Retinal pigment epithelial cell (primary cell): Measurements from ENCODE around the gene IL25.

ENCODE experiments used
- DNase-seq: peaks from one replicate; pipeline ENCODE4 v3.0.0-alpha.2; 2010; ENCODE audit warnings: low read depth
- H3K4me3 ChIP-seq: 2 replicates; pipeline ENCODE4 v1.5.1; 2011; ENCODE audit warnings: mild to moderate bottlenecking, low read length, control low read depth, moderate library complexity
- CTCF ChIP-seq: conservative IDR thresholded peaks from 2 replicates; pipeline ENCODE4 v1.5.1; 2011; ENCODE audit warnings: low read depth, low read length, control low read depth, inconsistent platforms

Gene IL25

GRCh38 chr14:23365036-23365731 lies 7.4 kb upstream of the IL25 start, which contains the start of gene EFS:
Gene EFS (minus strand): TSS chr14:23365172. CDS start chr14:23365025, 147 bp downstream.
- TF ChIP-seq CTCF: no peak
- no peak for DNase-seq
- H3K4me3 ChIP-seq: peak within 1 kb of the TSS; percentile 47

- H3K4me3 ChIP-seq: peak overlapping the region; percentile 47
- TF ChIP-seq CTCF: no peak
- DNase-seq: peak; percentile 20
These were observed 6.7 kb upstream of the IL25 start for GRCh38 chr14:23365732-23366425.

GRCh38 chr14:23366426-23366921 lies 6.1 kb upstream of the IL25 start:
- peak overlapping the region; percentile 47 for H3K4me3 ChIP-seq
- no peak for TF ChIP-seq CTCF
- DNase-seq: no peak

- no peak for TF ChIP-seq CTCF
- no peak overlapping the region for H3K4me3 ChIP-seq
- DNase-seq: no peak
These were observed 2.4 kb upstream of the IL25 start for GRCh38 chr14:23370221-23370620.

GRCh38 chr14:23371865-23372264 lies 744 bp upstream of the IL25 start:
- DNase-seq: no peak
- no peak overlapping the region for H3K4me3 ChIP-seq
- TF ChIP-seq CTCF: no peak

- DNase-seq: no peak
- H3K4me3 ChIP-seq: no peak overlapping the region
- TF ChIP-seq CTCF: no peak
These were observed 432 bp downstream of the IL25 start for GRCh38 chr14:23373041-23373440.
